Kidney (tissue), 14 donors: ENCODE measurements around the gene NET1. TPM values are rescaled to one million over a fixed set of nuclear protein-coding genes. Genes with fewer than 3 reads are reported as not detected.

Source experiments
- DNase-seq, 5 donors: peaks; one replicate each; pipeline ENCODE4 v3.0.0-alpha.2; 2013 to 2020
- FAIRE-seq: peaks from 2 replicates; lab custom pipeline; 2012; peaks lifted over from hg19 to GRCh38; lab: Jason Lieb, UNC
- H3K27ac ChIP-seq, 2 donors: one replicate each; pipeline ENCODE4 v1.7.0; 2013; ENCODE audit warnings: low read depth in 2 of 2, low read length in 2 of 2, inconsistent platforms in 1 of 2
- H3K27me3 ChIP-seq: one replicate; pipeline ENCODE4 v1.7.1; 2013; ENCODE audit warnings: low read length, inconsistent platforms; ENCODE audit not compliant: control insufficient read depth, insufficient read depth
- H3K36me3 ChIP-seq, 3 donors: one replicate each; pipeline versions ENCODE4 v1.7.0 to v1.7.1; 2013; ENCODE audit warnings: low read length in 3 of 3, control low read depth in 1 of 3, inconsistent platforms in 1 of 3; ENCODE audit not compliant: insufficient read depth in 3 of 3, control insufficient read depth in 2 of 3
- H3K4me1 ChIP-seq, 3 donors: one replicate each; pipeline versions ENCODE4 v1.7.0 to v1.7.1; 2013; ENCODE audit warnings: low read length in 3 of 3, inconsistent platforms in 1 of 3, low read depth in 1 of 3; ENCODE audit not compliant: control insufficient read depth in 2 of 3, insufficient read depth in 2 of 3
- H3K4me3 ChIP-seq, 3 donors: one replicate each; pipeline versions ENCODE4 v1.7.0 to v1.8.1; 2013; ENCODE audit warnings: low read length in 3 of 3, control low read depth in 1 of 3, inconsistent platforms in 1 of 3
- H3K9ac ChIP-seq, 3 donors: one replicate each; pipeline versions ENCODE4 v1.7.0 to v1.7.1; 2013; ENCODE audit warnings: low read length in 3 of 3, control low read depth in 1 of 3, inconsistent platforms in 1 of 3
- H3K9me3 ChIP-seq, 3 donors: one replicate each; pipeline versions ENCODE4 v1.7.0 to v1.7.1; 2013; ENCODE audit warnings: low read length in 3 of 3, control low read depth in 1 of 3, inconsistent platforms in 1 of 3; ENCODE audit not compliant: control insufficient read depth in 2 of 3, insufficient read depth in 1 of 3
- intact Hi-C: fragments of 100-400 bp; cut with DNase I; formaldehyde crosslinking; loops from one replicate; pipeline ENCODE4 v1.11.1; 2022
- polyA plus RNA-seq: library from polyadenylated mRNA; stranded (reverse); fragments of 350-450 nt; fragmentation: Illumina TruSeq; extraction: RNeasy Lipid Tissue Mini Kit (QIAGEN cat#74804); gene quantifications from one replicate; pipeline ENCODE4 v1.2.3, GENCODE V29; 2014; ENCODE audit warnings: low read depth, low replicate concordance; ENCODE audit not compliant: insufficient read depth
- total RNA-seq: library from RNA; stranded (reverse); fragmentation: NEBNext Ultra II Directional; extraction: Animal tissue kit (Norgen Biotek cat#: 25700); gene quantifications from one replicate; pipeline ENCODE4 v1.2.1, GENCODE V29; 2021
- TF ChIP-seq, protein P1 (sequence below): IDR thresholded peaks from 3 replicates; pipeline ENCODE4 v1.5.1; 2012; ENCODE audit warnings: mild to moderate bottlenecking, moderate library complexity, borderline replicate concordance; ENCODE audit not compliant: insufficient read depth; ENCODE audit errors: extremely low read depth
- donor health status: control.
- donor health status: control.
- donor health status: control.
- donor health status: control.
- donor health status: control.
- donor health status: DM: yes; HTN: yes; CAD: no.
- donor health status: Normal renal cell carcinoma (clear cell type).

Gene NET1
- total and polyA plus RNA-seq, 2 donors from 2014 or later, result 35.9 to 86.5 TPM

DNA sequence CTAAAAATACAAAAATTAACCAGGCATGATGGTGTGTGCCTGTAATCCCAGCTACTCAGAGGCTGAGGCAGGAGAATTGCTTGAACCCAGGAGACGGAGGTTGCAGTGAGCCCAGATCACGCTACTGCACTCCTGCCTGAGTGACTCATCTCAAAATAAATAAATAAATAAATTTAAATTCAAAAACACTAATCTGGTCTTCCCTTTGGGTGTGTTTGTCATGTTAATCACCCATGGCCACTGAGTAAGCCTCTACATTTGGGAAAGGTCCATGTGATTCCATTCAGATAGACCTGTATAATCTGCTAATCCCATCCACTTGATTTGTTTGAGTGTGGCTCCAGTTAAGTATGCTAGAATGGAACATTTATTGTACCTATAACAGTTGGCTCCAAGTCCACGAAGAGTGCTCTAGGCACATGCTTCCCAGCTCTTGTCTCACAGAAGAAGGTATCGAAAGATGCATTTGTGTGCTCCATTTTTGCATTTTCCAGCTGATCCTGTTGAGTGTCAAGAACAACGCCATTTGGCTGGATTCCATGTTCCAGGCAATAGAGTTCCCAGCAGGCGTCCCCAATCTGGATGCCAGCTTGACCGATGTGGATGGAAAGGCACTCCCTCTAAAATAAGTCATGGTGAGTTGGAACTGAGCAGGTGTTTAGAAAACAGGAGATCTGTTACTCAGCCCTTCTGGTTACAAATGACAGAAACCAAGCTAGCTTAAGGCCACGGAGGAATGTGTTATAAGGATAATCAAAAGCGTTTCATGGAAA is 11.7 kb upstream of the NET1 start:
- H3K27me3 ChIP-seq, result no peaks in the 10 kb centered on the region
- no peak overlapping the region for H3K9ac ChIP-seq
- TF ChIP-seq, protein P1, sequence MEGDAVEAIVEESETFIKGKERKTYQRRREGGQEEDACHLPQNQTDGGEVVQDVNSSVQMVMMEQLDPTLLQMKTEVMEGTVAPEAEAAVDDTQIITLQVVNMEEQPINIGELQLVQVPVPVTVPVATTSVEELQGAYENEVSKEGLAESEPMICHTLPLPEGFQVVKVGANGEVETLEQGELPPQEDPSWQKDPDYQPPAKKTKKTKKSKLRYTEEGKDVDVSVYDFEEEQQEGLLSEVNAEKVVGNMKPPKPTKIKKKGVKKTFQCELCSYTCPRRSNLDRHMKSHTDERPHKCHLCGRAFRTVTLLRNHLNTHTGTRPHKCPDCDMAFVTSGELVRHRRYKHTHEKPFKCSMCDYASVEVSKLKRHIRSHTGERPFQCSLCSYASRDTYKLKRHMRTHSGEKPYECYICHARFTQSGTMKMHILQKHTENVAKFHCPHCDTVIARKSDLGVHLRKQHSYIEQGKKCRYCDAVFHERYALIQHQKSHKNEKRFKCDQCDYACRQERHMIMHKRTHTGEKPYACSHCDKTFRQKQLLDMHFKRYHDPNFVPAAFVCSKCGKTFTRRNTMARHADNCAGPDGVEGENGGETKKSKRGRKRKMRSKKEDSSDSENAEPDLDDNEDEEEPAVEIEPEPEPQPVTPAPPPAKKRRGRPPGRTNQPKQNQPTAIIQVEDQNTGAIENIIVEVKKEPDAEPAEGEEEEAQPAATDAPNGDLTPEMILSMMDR, result no peak
- no peaks in the 10 kb centered on the region for H3K9me3 ChIP-seq
- no peaks in the 10 kb centered on the region for H3K4me1 ChIP-seq
- intact Hi-C loops, result no loop called here
- DNase-seq, result no peak
- no peak for FAIRE-seq
- H3K4me3 ChIP-seq, result no peak overlapping the region
- H3K27ac ChIP-seq, result no peak overlapping the region
- H3K36me3 ChIP-seq, result no peaks in the 10 kb centered on the region

DNA sequence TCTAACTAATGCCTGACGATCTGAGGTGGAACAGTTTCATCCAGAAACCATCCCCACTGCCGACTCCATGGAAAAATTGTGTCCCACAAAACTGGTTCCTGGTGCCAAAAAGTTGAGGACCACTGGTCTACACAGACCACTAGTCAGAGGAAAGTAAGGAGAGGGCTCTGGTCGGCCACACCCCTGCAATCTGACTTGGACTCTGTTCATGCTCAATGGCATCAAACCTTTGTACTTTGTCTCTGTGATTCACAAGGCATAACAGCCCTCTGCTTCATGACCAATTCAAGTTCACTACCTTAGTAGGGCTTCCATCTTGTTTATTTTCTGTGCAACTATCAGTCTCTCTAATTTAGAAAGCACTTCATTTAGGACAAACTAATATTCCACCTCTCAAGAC is 9.6 kb upstream of the NET1 start:
- intact Hi-C loops, result no loop called here
- TF ChIP-seq, protein P1, result no peak
- no peaks in the 10 kb centered on the region for H3K36me3 ChIP-seq
- H3K9ac ChIP-seq, result no peak overlapping the region
- H3K9me3 ChIP-seq, result no peaks in the 10 kb centered on the region
- H3K27ac ChIP-seq, result no peak overlapping the region
- FAIRE-seq (no peak), DNase-seq (no peak)
- no peaks in the 10 kb centered on the region for H3K27me3 ChIP-seq
- peak overlapping the region in 2 of 3 donors; percentile 23 to 50 for H3K4me3 ChIP-seq
- H3K4me1 ChIP-seq, result no peaks in the 10 kb centered on the region

DNA sequence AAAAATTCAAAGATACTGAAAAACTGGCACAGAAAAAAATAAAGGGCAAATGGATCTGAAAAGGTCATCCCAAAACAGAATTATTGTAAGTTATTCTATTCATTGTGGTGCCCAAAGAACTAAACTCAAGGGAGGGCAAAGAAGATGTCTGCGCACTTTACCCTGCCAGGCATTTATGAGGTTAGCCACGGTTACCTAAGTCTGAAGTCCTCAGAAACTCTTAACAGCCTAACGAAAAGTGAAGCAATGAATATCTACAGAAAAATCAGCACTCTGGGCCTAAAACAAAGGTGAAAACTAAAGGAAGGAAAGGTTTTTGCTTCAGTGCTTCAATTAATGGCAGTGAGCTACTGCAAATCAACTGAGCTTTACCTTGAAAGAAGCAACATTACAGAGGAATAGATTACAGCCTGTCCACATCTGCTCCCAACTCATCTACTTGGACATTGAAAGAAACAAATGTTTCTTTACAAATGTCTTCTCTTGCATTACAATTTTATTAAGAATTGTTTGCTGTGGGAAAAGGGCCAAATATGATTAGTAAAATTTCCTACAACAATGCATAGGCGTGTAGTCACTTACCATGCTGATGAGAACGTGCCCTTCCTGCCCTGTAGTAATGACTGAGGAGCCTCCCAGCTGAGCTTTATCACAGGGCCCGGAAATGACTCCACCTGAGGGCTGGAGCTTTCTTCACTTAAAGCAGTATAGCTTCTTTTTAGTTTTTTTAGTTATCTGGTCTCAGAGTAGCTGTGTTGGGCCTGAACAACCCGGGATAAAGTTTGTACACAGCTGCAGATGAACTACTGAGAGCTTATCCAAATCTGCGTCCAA is 7.9 kb upstream of the NET1 start, which contains the start of gene TUBAL3:
Gene TUBAL3 (minus strand): TSS at position 621 of the 834 bp plus-strand sequence. CDS start 36 bp downstream, at position 585.
- intact Hi-C loops, result no loop called here
- no peak within 1 kb of the TSS for H3K27ac ChIP-seq
- H3K9ac ChIP-seq, result no peak within 1 kb of the TSS
- no peak for DNase-seq
- TF ChIP-seq, protein P1, result no peak
- H3K4me3 ChIP-seq, result peak within 1 kb of the TSS in 2 of 3 donors; percentile 50 to 69
- H3K36me3 ChIP-seq, result no peaks in the 10 kb centered on the region
- H3K4me1 ChIP-seq, result no peaks in the 10 kb centered on the region
- FAIRE-seq, result no peak
- no peaks in the 10 kb centered on the region for H3K9me3 ChIP-seq
- H3K27me3 ChIP-seq, result no peaks in the 10 kb centered on the region
